ENCODE measurements around the gene PHIP.
"Not testable (repeated sequence)": the region's sequence is repeated elsewhere in the genome, so short reads cannot be mapped to it uniquely, and the experiment has no call there.

PHIP gene

DNA sequence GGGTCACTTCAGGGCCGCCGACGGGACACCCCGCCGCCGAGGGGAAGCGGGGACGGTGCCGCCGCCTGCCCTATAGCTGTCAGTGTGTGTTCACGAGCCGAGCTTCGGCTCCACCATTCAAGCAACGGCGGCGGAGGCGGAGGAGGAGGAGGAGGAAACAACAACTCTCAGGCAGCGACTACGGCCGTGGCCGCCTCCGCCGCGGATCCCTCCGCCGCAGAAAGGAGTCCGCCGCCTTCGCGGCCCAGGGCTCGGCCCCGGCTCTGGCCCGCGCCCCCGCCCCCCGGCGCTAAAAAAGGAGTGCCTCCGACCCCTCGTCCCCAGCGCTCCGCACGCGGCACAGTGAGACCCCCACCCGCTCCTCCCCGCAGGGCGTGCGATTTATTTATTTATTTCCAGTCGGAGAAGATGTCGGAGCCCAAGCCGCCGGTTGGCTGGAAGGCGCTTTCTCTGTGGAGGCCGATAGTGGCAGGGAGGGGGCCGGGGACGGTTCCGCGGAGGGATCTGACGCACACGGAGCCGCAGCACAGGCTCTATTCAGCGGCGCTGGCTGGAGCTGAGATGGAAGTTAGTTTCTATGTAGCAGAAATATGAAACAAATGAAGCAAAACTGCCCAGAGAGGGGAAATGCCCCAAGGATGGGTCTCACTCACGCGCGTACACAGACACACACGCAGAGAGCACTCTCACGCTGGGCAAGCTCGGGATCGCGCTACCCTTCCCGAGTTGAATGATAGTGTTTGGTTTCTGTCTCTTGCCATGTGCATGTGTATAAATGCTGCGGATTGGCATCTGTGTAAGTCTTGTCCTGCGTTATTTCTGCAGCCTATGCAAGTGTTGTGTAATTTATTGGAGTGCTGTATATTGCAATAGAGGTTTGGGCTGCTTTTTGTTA lies at the start of gene PHIP:
Gene PHIP (minus strand): TSS at position 180 of the 895 bp plus-strand sequence. CDS start 186 bp downstream, outside the sequence.
- DNase-seq (ENCODE audit: low read depth in 2 of 2, low spot score in 1 of 2): peak; percentile 81 to 84

DNA sequence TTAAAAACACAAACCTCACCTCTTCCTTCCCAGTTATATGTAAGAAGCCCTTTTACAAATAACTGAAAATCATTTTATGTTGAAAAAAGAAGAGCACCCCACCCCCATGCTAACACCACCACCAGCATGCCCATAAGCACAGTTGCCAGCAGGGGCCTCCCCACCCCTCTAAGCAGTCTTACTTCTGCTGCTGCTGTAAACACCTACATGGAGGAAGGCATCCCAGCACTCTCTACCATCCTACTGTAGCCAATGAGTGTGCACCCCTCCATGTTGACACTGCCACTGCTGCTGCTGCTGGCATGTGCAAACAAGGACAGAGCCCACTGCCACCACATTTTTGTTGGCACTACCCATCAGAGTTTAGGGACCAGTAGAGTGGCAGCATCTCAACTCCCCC lies 49.6 kb upstream of the PHIP start:
- DNase-seq (ENCODE audit: low read depth in 2 of 2, low spot score in 1 of 2): no peak

DNA sequence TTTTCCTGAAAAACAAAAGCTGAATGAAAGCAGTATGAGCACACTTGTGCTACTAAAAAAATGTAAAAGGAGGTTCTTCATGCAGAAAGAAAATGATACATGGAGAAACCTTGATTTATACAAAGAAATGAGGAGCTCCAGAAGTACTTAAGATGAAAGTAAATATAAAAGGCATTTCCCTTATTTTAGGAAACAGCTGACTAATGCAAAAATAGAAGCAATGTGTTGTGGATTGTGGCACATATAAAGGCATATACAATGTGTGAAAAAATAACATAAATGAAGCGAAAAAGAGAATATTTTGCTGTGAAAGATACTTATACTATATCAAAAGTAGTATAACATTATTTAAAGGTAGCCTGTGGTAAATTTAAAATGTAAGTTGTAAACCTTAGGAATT lies 41.2 kb upstream of the PHIP start:
- DNase-seq (ENCODE audit: low read depth in 2 of 2, low spot score in 1 of 2): no peak

DNA sequence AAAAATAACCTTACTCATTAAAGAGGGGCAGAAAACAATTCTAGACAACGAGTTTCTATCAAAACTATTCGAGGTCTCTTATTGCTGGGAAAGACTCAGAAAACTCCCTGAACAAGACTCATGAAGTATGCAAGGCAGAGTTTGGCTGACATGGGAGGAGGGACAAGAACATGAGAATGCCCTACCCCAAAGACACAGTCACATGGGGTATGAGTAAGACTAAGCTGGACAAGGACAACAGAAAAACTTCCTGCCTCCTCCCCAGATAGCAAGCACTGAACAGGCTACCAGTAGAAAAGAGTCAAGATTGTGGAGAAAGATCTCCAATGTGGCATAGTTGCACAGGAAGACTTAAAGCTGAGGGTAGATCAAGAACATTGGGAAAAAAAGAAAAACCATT lies 39.7 kb upstream of the PHIP start:
- DNase-seq (ENCODE audit: low read depth in 2 of 2, low spot score in 1 of 2): no peak

DNA sequence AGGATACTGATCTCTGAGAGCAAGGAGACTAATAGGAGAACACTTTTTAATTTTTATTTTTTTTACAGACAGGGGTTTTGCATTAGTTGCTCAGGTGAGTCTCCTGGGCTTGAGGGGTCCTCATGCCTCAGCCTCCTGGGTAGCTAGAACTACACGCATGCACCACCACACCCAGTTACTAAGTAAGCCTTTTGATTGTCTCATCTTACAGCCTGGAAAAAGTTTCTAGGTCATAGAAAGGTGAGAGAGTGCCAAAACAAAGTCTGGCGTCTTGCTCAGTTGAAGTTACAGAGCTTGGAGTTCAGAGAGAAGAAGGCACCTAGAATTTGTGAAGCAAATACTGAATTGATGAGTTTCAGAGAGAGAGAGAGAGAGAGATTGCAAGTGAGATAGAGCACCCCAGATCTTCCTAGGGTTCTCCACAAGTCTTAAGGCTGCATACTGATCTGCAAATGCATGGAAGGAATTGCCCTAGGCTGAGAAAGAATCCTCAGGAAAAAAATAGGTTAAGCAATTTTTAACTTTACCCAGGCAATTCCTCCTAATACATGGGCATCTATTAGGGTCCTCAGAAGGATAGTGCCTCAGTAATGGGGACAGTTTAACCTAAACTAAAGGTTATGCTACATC lies 37.6 kb upstream of the PHIP start:
- no peak for DNase-seq (ENCODE audit: low read depth in 2 of 2, low spot score in 1 of 2)

DNA sequence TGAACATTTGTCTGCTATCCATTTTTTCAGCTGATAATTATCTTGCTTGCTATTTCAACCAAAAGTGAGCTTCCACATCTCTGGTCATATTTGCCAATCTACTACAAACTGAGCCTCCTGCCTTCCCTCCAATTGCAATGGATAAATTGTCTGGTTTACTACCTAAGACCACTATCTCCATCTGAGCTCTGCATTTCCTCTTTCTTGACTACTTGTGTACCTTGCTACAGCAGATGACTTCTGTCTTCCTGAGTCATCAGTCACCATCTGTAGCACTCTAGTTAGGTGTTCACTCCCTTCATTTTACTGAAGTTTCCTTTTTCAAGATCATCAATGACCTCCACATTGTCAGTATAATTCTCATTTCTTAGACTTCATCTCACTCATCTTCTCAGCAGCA lies 33.5 kb upstream of the PHIP start:
- no peak for DNase-seq (ENCODE audit: low read depth in 2 of 2, low spot score in 1 of 2)

DNA sequence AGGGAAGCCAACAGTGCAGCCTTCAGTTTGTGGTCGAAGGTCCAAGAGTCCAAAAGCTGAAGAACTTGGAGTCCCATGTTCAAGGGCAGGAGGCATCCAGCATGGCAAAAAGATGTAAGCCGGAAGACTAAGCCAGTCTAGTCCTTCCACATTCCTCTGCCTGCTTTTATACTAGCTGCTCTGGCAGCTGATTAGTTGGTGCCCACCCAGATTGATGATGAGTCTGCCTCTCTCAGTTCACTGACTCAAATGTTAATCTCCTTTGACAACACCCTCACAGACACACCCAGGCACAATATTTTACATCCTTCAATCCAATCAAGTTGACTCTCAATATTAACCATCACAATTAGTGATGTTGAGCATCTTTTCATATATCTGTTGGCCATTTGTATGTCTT lies 23.1 kb upstream of the PHIP start:
- DNase-seq (ENCODE audit: low read depth in 2 of 2, low spot score in 1 of 2): no peak

DNA sequence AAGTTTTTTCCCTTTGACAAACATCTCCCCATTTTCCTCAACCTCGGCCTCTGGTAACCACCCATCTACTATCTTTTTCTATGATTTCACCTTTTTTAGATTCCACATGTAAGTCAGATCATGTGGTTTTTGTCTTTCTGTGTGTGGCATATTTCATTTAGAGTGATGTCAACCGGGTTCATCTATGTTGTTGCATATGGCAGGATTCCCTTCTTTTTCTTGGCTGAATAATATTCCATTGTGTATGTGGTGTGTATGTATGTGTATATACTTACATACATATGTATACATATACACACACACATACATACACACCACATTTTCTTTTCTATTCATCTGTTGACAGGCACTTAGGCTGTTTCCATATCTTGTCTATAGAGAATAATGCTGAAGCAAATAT lies 22.2 kb upstream of the PHIP start:
- no peak for DNase-seq (ENCODE audit: low read depth in 2 of 2, low spot score in 1 of 2)

DNA sequence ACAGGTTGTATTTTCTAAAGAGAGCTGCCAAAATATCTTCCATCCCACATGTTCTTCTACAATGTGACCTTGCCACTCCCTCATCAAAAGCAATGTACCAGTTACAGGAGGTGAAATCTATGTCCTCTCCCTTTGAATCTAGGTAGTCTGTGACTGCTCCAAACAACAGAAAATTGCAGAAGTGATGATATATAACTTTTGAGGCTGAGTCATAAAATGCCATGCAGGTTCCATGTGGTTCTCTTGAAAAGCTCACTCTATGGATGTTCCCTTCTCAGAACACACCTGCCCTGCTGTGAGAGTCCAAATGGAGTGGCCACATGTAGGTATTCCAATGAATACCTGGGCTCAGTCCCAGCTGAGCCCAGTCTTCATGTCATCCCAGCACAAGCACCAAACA lies 16.9 kb upstream of the PHIP start:
- no peak for DNase-seq (ENCODE audit: low read depth in 2 of 2, low spot score in 1 of 2)

DNA sequence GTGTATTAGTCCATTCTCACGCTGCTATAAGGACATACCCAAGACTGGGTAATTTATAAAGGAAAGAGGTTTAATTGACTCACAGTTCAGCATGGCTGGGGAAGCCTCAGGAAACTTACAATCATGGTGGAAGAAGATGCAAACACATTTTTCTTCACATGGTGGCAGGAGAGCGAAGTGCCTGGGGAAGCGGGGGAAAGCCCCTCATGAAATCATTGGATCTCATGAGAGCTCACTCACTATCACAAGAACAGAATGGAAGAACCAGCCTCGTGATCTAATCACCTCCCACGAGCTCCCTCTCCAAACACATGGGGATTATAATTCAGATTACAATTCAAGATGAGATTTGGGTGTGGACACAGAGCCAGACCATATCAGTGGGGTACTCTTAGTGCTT lies 13.7 kb upstream of the PHIP start:
- DNase-seq (ENCODE audit: low read depth in 2 of 2, low spot score in 1 of 2): not testable (repeated sequence)

DNA sequence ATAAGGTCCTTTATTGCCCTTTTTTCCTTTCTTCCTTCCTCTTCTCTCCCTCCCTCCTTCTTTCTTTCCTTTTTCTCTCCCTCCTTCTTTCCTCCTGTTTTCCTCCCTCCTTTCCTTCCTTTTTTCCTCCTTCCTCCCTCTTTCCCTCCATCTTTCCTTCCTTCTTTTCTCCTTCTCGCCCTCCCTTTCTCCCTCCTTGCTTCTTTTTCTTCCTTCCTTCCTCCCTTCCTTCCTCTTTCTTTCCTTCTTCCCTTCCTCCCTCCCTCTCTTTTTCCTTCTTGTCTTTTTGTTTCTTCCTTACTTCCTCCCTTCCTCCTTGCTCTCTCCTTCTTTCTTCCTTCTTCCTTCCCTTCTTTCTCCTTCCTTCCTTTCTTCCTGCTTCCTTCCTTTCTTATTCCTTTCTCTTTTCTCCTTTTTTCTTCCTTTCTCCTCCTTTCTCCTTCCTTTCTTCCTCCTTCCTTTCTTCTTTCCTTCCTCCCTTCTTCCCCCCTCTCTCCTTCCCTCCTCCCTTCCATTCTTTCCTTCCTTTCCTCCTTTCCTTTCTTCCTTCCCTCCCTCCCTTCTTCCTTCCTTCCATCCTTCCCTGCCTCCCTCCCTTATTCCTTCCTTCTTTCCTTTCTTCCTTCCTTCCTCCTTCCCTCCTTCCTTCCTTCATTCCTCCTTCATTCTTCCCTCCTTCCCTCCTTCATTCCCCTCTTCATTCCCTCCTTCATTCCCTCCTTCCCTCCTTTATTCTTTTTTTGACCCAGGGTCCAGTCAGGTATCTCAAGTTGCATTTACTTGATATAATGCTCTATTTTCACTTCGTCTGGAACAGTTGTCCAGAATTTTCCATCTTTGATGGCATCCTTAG lies 11.7 kb upstream of the PHIP start:
- DNase-seq (ENCODE audit: low read depth in 2 of 2, low spot score in 1 of 2): no peak

DNA sequence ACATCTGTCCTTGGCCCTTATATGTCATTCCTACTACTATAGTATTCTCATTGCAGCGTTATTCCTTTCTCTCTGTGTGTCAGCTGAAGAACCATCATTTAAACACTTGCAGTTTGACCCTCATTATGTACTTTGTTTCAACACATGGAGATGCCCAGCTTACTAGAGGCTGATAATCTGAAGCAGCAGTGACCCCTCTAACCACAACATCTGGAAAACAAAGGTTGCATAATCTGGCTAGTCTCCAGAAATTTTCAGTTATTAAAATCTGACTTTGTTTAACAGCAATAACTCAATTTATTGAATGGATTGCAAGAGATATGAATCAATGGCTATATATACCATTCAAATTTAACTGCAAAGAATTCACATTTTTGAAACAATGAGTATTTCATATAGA lies 6.6 kb upstream of the PHIP start:
- DNase-seq (ENCODE audit: low read depth in 2 of 2, low spot score in 1 of 2): no peak

DNA sequence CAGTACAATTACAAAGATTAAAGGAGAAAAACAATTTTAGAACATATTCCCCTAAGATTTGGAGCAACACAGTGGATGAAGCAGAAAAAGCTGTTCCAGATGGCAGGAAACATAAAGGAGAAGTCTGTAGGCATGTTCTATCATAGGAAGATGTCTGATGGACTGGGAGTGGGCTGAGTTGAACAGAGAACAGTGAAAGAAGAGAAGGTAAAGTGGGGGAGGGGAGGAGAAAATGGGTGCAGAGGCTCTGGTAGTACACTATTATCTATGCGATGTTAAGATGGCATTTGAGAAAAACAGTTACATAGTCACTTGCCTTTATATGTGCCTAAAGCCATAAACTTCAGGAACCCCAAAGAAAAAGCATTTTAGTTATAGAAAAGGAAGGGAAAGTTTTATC lies 4.2 kb upstream of the PHIP start:
- no peak for DNase-seq (ENCODE audit: low read depth in 2 of 2, low spot score in 1 of 2)

DNA sequence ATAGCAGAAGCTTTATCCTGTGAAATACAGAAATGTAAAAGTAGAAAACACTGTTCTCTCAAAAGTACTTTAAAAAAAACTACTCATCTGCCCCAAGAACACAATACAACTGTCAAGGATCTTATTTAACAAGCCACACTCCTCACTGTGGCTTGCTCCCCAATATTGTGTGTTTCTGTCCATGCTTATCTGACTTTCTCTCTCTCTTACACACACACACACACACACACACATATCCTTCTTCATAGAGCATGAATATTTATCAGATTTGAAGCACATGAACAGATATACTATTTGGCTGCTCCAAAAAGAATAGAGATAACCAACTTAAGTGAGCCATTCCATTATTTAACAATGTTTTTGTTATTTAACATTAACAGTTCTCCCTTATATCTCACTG lies 3.6 kb upstream of the PHIP start:
- DNase-seq (ENCODE audit: low read depth in 2 of 2, low spot score in 1 of 2): no peak

DNA sequence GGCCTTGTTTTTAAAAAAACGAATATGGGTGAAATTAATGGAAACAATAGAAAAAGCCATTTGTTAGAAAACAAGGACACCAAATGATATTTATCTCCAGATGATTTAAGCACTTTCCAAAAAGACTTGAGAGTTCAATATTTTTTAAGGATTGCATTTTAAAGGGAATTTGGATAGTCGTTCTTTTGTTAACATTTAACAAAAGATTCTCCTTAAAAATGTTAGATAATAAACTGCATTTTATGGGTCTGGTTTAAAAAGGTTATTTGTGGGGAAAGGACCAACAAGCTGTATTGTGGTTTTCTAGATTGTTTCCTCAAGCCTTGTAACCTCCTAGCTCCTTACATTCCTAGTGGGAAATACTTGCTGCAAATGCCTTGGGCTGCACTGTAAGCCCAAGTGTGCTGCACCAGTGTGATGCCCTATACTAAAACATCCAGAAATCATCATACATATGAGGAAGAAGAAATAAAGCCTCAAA lies 1.5 kb upstream of the PHIP start:
- DNase-seq (ENCODE audit: low read depth in 2 of 2, low spot score in 1 of 2): no peak

DNA sequence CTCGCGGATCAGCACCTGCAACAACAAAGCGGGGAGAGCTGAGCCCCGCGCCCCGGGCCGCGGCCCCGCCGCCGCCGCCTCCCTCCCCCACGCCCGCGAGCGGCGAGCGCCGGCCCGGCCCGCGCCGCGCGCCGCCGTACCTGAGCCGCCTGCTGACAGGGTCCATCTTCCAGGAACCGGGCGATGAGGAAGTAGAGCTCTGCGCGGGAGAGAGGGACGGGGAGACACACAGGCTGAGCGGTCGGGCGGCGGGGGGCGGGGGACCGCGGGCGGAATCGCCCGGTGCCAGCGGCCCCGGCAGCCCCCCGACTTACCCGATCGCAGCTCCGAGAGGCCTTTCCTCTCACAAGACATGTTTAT lies 359 bp downstream of the PHIP start:
- DNase-seq (ENCODE audit: low read depth in 2 of 2, low spot score in 1 of 2): no peak

DNA sequence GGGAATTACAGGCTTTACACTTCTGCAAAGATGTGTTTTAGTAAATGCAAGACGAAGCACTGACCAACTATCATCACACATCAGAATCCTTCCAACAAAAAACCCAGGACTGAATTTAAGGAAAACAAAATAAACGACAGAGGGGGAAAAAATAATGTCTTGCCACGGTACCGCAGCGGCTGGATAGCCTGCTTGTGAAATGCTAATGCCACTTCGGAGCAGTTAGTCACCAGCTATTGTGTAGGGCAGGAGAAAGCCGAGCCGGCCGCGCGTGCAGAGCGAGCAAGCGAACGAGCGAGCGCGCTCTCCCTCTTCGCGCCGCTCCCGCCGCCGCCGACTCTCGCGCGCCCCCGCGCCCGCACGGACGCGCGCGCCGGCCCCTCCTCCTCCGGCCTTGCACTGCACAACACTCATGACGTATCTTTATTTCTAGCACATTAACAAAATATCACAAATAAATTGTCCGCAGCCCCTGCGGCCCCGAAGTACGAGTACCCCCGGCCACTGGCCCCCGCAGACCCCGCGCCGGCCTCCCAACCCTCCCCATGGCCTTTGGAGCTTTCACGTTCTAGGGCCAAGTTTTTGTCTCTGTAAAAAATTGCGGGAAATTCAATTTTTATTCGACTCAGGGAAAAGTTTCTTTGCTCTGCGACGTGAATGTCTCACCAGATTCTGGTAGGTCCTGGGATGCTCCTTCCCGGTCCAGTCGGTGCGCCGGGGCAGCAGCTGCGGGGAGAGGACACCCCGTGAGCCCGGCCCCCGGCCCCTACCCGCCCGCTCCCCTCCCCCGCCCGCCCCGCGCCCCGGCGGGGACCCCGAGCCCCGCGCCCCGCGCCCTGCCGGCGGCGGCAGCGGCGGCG lies 1.0 kb downstream of the PHIP start:
- DNase-seq (ENCODE audit: low read depth in 2 of 2, low spot score in 1 of 2): peak; percentile 61 to 77

DNA sequence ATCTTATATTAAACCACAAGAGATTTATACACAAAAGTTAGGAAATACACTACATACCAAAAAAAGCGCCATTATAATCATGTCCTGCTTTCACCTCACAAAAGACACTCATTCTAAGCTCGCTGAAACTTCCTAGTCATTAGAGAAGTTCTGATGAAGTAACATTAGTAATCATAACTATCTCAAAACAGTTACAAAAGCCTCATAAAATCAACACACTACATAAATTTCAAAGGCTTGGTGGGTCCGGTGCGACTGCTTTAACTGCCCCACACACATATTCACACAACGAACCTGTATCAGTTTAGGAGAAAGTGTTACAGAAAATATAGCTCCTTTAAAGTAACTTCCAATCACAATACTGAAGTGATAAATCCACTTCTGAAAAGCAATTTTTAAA lies 1.9 kb downstream of the PHIP start:
- DNase-seq (ENCODE audit: low read depth in 2 of 2, low spot score in 1 of 2): no peak

DNA sequence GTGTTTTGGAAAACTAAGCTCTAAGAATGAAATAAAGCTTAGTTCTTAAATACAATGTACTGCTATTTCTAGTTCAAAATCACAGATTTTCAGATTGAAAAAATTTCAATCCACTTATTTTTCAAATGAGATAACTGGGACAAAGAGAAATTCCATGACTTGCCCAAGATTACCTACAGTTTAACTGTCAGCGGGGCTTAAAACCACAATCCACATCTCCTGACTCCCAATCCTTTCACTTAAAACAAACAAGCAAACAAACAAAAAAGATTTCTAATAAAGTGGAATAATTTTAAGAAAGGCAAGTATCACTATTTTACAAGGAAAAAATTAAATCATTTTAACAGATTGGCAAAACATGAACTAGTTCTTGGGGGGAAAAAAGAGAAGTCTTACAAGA lies 4.2 kb downstream of the PHIP start:
- DNase-seq (ENCODE audit: low read depth in 2 of 2, low spot score in 1 of 2): no peak

DNA sequence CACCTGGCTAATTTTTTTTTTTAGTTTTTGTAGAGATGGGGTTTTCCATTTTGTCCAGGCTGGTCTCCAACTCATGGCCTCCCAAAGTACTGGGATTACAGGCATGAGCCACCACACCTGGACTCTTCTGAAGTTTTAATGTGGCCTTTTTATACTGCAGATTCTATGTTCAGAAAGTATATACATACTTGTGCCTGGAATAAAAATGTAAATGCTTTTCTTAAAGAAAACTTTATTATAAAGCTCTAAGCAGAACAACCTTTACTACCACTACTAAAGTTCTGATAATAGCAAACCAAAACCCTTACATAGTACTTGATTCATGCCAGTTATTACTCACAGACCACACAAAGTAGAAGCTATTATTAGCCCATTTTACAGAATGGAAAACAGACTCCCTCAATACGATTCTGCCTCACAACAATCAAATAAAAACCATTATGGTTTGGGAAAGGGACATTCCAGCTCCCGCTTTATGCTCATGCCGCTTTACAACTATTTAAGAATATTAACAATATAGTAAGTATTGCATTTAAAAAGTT lies 5.3 kb downstream of the PHIP start:
- DNase-seq (ENCODE audit: low read depth in 2 of 2, low spot score in 1 of 2): no peak

DNA sequence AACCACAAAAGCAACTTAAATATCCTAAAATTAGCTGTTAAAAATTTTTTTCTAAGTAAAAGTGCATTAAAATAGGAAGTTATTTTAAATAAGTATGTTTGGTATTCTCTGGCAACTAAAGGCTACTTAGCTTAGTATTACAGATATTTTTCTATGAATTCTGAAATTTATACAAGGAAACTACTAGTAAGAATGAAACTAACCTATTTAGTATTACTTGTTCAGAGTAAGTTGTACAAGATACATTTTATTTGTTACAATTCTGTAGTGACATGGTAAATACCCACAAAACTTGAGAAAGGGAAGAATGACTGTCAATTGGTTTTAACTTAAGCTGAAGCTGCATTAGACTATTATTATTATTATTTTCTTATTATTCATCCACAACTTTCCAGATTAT lies 6.5 kb downstream of the PHIP start:
- no peak for DNase-seq (ENCODE audit: low read depth in 2 of 2, low spot score in 1 of 2)

Data from stimulated activated CD8-positive, alpha-beta memory T cell treated with anti-CD3 and anti-CD28 coated beads, Interleukin-4, amount 100 ng/mL, for 4 hours (primary cell).